Neural cell (in vitro differentiated cells): ENCODE results near the gene SNX33.

Source experiments
- EP300 ChIP-seq: fragments of 450-650 bp; conservative IDR thresholded peaks from 2 replicates; pipeline ENCODE4 v1.6.1; 2014; ENCODE audit warnings: antibody characterized with exemption, mild to moderate bottlenecking, moderate library complexity; ENCODE audit not compliant: poor library complexity, severe bottlenecking
- EZH2 ChIP-seq: fragments of 200-600, 300-800 bp; shearing (Covaris generic), sonication (generic); IDR thresholded peaks from 2 replicates; pipeline ENCODE4 v1.6.1; 2014; ENCODE audit warnings: antibody characterized with exemption, low read length, borderline replicate concordance, mild to moderate bottlenecking; ENCODE audit not compliant: insufficient read depth, poor library complexity, severe bottlenecking
- POLR2AphosphoS5 ChIP-seq: IDR thresholded peaks from 2 replicates; pipeline ENCODE4 v1.6.1; 2012
- RAD21 ChIP-seq: fragments of 450-650 bp; conservative IDR thresholded peaks from 2 replicates; pipeline ENCODE4 v1.6.1; 2014; ENCODE audit warnings: antibody characterized with exemption, mild to moderate bottlenecking, moderate library complexity
- REST ChIP-seq: IDR thresholded peaks from 2 replicates; pipeline ENCODE4 v1.6.1; 2012; ENCODE audit warnings: borderline replicate concordance
- SMC3 ChIP-seq: fragments of 450-650 bp; conservative IDR thresholded peaks from 2 replicates; pipeline ENCODE4 v1.6.1; 2014; ENCODE audit warnings: antibody characterized with exemption, mild to moderate bottlenecking, moderate library complexity; ENCODE audit not compliant: poor library complexity
- TAF1 ChIP-seq: IDR thresholded peaks from 2 replicates; pipeline ENCODE4 v1.6.1; 2012; ENCODE audit warnings: low read depth
- TF ChIP-seq, protein P1 (sequence below): fragments of 450-650 bp; IDR thresholded peaks from 2 replicates; pipeline ENCODE4 v1.5.1; 2014; ENCODE audit warnings: antibody characterized with exemption, mild to moderate bottlenecking, moderate library complexity; ENCODE audit not compliant: poor library complexity, severe bottlenecking

DNA sequence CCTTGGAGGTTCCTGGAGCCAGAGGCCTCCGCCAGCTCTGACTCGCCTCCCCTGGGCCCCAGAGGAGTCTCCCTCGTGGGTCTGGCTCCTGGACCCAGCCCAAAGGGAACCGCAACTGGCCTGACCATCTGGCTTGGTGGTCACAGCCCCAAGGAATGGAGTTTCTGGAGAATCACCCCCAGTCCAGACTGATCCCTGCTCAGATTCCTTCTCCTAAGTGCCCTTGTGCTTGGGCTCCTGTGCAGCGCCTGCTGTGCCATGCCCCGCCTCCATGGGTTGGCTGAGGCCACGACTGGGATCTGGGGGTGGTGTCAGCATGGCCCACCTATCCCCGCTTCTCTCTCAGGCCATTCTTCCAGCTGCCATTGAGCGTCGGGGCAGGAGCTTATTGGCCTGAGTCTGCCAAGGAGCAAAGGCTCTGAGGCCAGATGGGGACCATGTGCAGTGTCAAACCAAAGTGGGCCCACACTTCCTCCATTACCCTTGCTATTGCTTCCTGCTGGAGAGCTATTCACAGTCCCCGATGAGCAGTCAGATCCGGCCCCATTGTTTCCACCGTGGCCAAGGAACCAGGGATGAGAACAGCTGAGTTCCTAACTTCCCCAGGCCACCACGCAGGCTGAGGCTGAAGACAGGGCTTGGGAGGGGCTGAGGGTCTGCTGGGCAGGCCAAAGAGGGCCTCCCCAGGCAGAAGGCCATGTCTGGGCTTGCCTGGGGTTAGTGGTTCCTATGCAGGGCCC, 46.0 kb downstream of the SNX33 start:
- TF ChIP-seq, protein P1, sequence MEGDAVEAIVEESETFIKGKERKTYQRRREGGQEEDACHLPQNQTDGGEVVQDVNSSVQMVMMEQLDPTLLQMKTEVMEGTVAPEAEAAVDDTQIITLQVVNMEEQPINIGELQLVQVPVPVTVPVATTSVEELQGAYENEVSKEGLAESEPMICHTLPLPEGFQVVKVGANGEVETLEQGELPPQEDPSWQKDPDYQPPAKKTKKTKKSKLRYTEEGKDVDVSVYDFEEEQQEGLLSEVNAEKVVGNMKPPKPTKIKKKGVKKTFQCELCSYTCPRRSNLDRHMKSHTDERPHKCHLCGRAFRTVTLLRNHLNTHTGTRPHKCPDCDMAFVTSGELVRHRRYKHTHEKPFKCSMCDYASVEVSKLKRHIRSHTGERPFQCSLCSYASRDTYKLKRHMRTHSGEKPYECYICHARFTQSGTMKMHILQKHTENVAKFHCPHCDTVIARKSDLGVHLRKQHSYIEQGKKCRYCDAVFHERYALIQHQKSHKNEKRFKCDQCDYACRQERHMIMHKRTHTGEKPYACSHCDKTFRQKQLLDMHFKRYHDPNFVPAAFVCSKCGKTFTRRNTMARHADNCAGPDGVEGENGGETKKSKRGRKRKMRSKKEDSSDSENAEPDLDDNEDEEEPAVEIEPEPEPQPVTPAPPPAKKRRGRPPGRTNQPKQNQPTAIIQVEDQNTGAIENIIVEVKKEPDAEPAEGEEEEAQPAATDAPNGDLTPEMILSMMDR: no peak
- no peak for TF ChIP-seq EZH2
- TF ChIP-seq POLR2AphosphoS5: no peak
- no peak for TF ChIP-seq RAD21
- no peak for TF ChIP-seq TAF1
- TF ChIP-seq EP300: no peak
- TF ChIP-seq SMC3: no peak
- no peak for TF ChIP-seq REST
